ENCODE data around the gene TEAD1.

DNA sequence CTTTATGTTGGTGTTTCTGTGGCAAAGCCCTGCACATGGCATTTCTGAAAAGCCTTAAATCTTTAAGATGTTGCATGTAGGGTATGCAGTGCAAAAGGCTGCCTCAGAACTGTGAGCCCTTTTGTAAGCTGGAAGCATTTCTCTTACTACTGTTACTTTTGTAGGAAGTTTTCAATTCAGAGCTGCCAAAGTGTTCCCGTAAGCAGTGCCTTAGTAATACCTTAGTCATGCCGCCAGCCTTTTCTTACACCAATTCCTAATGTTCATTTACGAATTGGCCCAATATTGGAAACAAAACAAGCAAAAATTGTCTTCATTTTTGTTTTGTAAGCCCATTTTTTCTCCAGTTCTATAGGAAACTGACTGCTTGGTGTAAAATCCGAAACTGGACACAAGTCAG is 267.4 kb downstream of the TEAD1 start:
- TF ChIP-seq, protein P1, sequence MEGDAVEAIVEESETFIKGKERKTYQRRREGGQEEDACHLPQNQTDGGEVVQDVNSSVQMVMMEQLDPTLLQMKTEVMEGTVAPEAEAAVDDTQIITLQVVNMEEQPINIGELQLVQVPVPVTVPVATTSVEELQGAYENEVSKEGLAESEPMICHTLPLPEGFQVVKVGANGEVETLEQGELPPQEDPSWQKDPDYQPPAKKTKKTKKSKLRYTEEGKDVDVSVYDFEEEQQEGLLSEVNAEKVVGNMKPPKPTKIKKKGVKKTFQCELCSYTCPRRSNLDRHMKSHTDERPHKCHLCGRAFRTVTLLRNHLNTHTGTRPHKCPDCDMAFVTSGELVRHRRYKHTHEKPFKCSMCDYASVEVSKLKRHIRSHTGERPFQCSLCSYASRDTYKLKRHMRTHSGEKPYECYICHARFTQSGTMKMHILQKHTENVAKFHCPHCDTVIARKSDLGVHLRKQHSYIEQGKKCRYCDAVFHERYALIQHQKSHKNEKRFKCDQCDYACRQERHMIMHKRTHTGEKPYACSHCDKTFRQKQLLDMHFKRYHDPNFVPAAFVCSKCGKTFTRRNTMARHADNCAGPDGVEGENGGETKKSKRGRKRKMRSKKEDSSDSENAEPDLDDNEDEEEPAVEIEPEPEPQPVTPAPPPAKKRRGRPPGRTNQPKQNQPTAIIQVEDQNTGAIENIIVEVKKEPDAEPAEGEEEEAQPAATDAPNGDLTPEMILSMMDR (conservative IDR thresholded peaks at IDR 0.05; ENCODE audit: low read length): no peak
- no peak for TF ChIP-seq EZH2phosphoT487 (IDR thresholded peaks at IDR 0.05; ENCODE audit: borderline replicate concordance, low read depth, low read length)
